Testis (tissue), 3 donors: Measurements from ENCODE around the gene EPHX1. TPM values are rescaled to one million over a fixed set of nuclear protein-coding genes. Genes with fewer than 3 reads are reported as not detected.
A peak's percentile ranks its signal among the peaks of the same experiment; 100 is the strongest.
"Not testable (repeated sequence)": the region's sequence is repeated elsewhere in the genome, so short reads cannot be mapped to it uniquely, and the experiment has no call there.

ENCODE experiments used
- DNase-seq: peaks from one replicate; pipeline ENCODE4 v3.0.0-alpha.2; 2019
- H3K27ac ChIP-seq, 2 donors: fragments of 200-600 bp; sonication (generic); one replicate each; pipeline ENCODE4 v1.5.1; 2019
- H3K27me3 ChIP-seq: fragments of 200-600 bp; sonication (generic); one replicate; pipeline ENCODE4 v1.5.1; 2019
- H3K36me3 ChIP-seq: fragments of 200-600 bp; sonication (generic); one replicate; pipeline ENCODE4 v1.5.1; 2017; ENCODE audit warnings: low read depth; ENCODE audit errors: missing control alignments
- H3K4me1 ChIP-seq: fragments of 200-600 bp; sonication (generic); one replicate; pipeline ENCODE4 v1.5.1; 2019
- H3K4me3 ChIP-seq, 2 donors: fragments of 200-600 bp; sonication (generic); one replicate each; pipeline ENCODE4 v1.5.1; 2017 to 2019
- H3K9me3 ChIP-seq: fragments of 200-600 bp; sonication (generic); one replicate; pipeline ENCODE4 v1.5.1; 2017
- CTCF ChIP-seq, 3 experiments: fragments of 450-650 bp in 2 of 3; fragments of 200-600 bp in 1 of 3; sonication (generic) in 1 of 3; IDR thresholded peaks; one replicate each; pipeline ENCODE4 v1.5.1; 2016 to 2019; ENCODE audit warnings: antibody characterized with exemption in 3 of 3, mild to moderate bottlenecking in 2 of 3, moderate library complexity in 1 of 3
- POLR2A ChIP-seq: fragments of 450-650 bp; IDR thresholded peaks from one replicate; pipeline ENCODE4 v1.6.1; 2017; ENCODE audit warnings: antibody characterized with exemption, mild to moderate bottlenecking, moderate library complexity
- WGBS, 2 donors: methylation state at CpG; one replicate each; pipeline ENCODE4 v1.1.5; 2018; 5-methylcytosine and 5-hydroxymethylcytosine counted together
- intact Hi-C: fragments of 100-400 bp; cut with DNase I; formaldehyde crosslinking; loops from one replicate; pipeline ENCODE4 v1.15.1; 2023; ENCODE audit warnings: low total_unique reads
- polyA plus RNA-seq: library from polyadenylated mRNA; stranded (reverse); fragments of 350-450 nt; fragmentation: Illumina TruSeq; extraction: RNeasy Lipid Tissue Mini Kit (QIAGEN cat#74804); gene quantifications from one replicate; pipeline ENCODE4 v1.2.3, GENCODE V29; 2014; ENCODE audit warnings: low read depth, low replicate concordance; ENCODE audit not compliant: insufficient read depth
- total RNA-seq, 2 donors: library from RNA; depleted of rRNA; stranded (reverse); fragments of >200 nt; gene quantifications; one replicate each; pipeline ENCODE4 v1.2.3, GENCODE V29; 2016

EPHX1 gene
- total and polyA plus RNA-seq, 3 donors from 2014 or later: 145 to 173 (median 161) TPM

DNA sequence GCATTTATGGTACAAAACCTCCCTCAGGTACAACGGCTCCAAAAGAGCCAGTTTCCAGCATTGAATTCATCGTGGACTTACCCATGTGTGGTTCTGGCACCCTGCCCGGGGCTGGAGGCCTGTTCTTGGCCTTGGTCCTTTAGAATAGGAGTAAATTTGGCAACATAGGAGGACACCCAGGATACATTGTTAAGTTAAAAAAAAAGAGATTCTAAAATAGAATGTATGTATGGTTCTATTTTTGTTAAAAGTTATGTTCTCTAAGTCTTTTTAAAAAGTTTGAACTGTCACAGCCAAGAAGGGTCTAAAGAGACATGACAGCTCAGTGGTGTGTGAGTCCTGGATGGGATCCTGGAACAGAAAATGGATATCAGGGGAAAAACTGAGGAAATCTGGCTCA lies 25.9 kb downstream of the EPHX1 start:
- no peaks in the 10 kb centered on the region for H3K9me3 ChIP-seq
- no peaks in the 10 kb centered on the region for H3K36me3 ChIP-seq
- intact Hi-C loops: loop anchor here (5.0 kb wide), 1 partner anchor 59 kb away; the partner anchor contains the start of gene SRP9
- 27 to 41% methylated on average over 3 of the region's 3 CpGs for WGBS, 2 donors
- H3K27ac ChIP-seq: peak overlapping the region in 1 of 2 donors; percentile 75
- H3K4me1 ChIP-seq: peaks cover 24% of the 10 kb centered on the region
- no peak overlapping the region for H3K4me3 ChIP-seq
- TF ChIP-seq POLR2A (no peak), CTCF (IDR thresholded peaks at IDR 0.05) (no peak)
- no peaks in the 10 kb centered on the region for H3K27me3 ChIP-seq
- DNase-seq: peak; percentile 77

DNA sequence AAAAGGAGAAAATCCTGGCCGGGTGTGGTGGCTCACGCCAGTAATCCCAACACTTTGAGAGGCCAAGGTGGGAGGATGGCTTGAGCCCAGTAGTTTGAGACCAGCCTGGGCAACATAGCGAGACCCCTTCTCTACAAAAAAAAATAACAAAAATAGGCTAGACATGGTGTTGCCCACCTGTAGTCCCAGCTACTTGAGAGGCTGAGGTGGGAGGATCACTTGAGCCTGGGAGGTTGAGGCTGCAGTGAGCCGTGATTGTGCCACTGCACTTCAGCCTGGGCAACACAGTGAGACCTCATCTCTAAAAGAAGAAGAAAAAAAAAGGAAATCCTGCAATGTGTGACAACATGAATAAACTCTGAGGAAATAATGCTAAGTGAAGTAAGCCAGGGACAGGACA lies 26.4 kb downstream of the EPHX1 start:
- H3K9me3 ChIP-seq, DNase-seq, H3K27me3 ChIP-seq, H3K36me3 ChIP-seq, H3K4me3 ChIP-seq: not testable (repeated sequence)
- peaks cover 24% of the 10 kb centered on the region for H3K4me1 ChIP-seq
- peak overlapping the region in 1 of 2 donors; percentile 75 for H3K27ac ChIP-seq
- intact Hi-C loops: loop anchor here (5.0 kb wide), 1 partner anchor 59 kb away; the partner anchor contains the start of gene SRP9
- WGBS, 2 donors: 64 to 70% methylated on average over 4 of the region's 4 CpGs

- H3K27ac ChIP-seq: peak overlapping the region in 1 of 2 donors; percentile 50
- intact Hi-C loops: loop anchor here (5.0 kb wide), 1 partner anchor 61 kb away; the partner anchor contains the start of gene SRP9
- WGBS, 2 donors: 76 to 90% methylated on average over 8 to 14 of the region's 14 CpGs
- H3K4me1 ChIP-seq: peaks cover 24% of the 10 kb centered on the region
- H3K4me3 ChIP-seq: no peak overlapping the region
- no peaks in the 10 kb centered on the region for H3K27me3 ChIP-seq
- no peaks in the 10 kb centered on the region for H3K36me3 ChIP-seq
- no peak for TF ChIP-seq CTCF (IDR thresholded peaks at IDR 0.05)
- TF ChIP-seq POLR2A: no peak
- H3K9me3 ChIP-seq: no peaks in the 10 kb centered on the region
- no peak for DNase-seq
Measured at GRCh38 chr1:225838793-225839192, 28.9 kb downstream of the EPHX1 start.

- no peak overlapping the region for H3K27ac ChIP-seq
- intact Hi-C loops: no loop called here
- no peaks in the 10 kb centered on the region for H3K36me3 ChIP-seq
- TF ChIP-seq CTCF (IDR thresholded peaks at IDR 0.05) (no peak), POLR2A (no peak)
- no peak overlapping the region for H3K4me3 ChIP-seq
- no peak for DNase-seq
- no peaks in the 10 kb centered on the region for H3K9me3 ChIP-seq
- peaks cover 18% of the 10 kb centered on the region for H3K4me1 ChIP-seq
- no peaks in the 10 kb centered on the region for H3K27me3 ChIP-seq
- 71 to 75% methylated on average over 1 of the region's 1 CpG for WGBS, 2 donors
Measured at GRCh38 chr1:225840223-225840610, 30.3 kb downstream of the EPHX1 start.

GRCh38 chr1:225840713-225841112 lies 30.8 kb downstream of the EPHX1 start:
- DNase-seq: no peak
- no peaks in the 10 kb centered on the region for H3K36me3 ChIP-seq
- peaks cover 14% of the 10 kb centered on the region for H3K4me1 ChIP-seq
- intact Hi-C loops: no loop called here
- H3K4me3 ChIP-seq: no peak overlapping the region
- TF ChIP-seq POLR2A (no peak), CTCF (IDR thresholded peaks at IDR 0.05) (no peak)
- no peaks in the 10 kb centered on the region for H3K27me3 ChIP-seq
- no peak overlapping the region for H3K27ac ChIP-seq
- H3K9me3 ChIP-seq: no peaks in the 10 kb centered on the region
- WGBS, 2 donors: 89 to 90% methylated on average over 4 of the region's 4 CpGs
